C4-2B (cell line): ENCODE measurements around the gene ATF7.
A peak's percentile ranks its signal among the peaks of the same experiment; 100 is the strongest.

Source experiments
- H3K27ac ChIP-seq: fragments of 450-650 bp; 2 replicates; pipeline ENCODE4 v1.5.1; 2017
- ZFX ChIP-seq: fragments of 450-650 bp; IDR thresholded peaks from 2 replicates; pipeline ENCODE4 v1.6.1; 2017
- TF ChIP-seq, protein P1 (sequence below): fragments of 450-650 bp; conservative IDR thresholded peaks from 2 replicates; pipeline ENCODE4 v1.5.1; 2017; ENCODE audit warnings: mild to moderate bottlenecking

ATF7 gene

DNA sequence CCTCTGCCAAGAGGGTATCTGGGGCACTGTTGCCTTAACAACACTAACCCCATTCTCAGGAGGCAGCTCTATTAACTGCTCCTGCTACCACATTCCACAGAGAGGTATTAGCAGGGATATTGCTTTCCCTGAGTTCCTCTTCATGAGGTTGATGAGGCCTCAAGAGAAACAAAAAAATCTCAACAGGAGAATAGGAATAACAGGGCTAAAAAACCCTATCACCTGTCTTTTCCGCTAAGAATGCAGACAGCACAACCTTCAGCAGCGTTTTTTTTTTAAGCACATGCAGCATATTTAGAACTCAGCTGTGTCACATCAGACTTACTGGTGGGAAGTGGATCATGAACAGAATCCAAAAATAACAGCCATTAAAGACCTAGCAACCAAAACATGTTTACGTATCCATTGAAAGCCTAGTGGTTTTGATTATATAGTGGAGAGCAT is 29.2 kb downstream of the ATF7 start:
- TF ChIP-seq ZFX: no peak
- TF ChIP-seq, protein P1, sequence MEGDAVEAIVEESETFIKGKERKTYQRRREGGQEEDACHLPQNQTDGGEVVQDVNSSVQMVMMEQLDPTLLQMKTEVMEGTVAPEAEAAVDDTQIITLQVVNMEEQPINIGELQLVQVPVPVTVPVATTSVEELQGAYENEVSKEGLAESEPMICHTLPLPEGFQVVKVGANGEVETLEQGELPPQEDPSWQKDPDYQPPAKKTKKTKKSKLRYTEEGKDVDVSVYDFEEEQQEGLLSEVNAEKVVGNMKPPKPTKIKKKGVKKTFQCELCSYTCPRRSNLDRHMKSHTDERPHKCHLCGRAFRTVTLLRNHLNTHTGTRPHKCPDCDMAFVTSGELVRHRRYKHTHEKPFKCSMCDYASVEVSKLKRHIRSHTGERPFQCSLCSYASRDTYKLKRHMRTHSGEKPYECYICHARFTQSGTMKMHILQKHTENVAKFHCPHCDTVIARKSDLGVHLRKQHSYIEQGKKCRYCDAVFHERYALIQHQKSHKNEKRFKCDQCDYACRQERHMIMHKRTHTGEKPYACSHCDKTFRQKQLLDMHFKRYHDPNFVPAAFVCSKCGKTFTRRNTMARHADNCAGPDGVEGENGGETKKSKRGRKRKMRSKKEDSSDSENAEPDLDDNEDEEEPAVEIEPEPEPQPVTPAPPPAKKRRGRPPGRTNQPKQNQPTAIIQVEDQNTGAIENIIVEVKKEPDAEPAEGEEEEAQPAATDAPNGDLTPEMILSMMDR: no peak
- H3K27ac ChIP-seq: no peak overlapping the region

DNA sequence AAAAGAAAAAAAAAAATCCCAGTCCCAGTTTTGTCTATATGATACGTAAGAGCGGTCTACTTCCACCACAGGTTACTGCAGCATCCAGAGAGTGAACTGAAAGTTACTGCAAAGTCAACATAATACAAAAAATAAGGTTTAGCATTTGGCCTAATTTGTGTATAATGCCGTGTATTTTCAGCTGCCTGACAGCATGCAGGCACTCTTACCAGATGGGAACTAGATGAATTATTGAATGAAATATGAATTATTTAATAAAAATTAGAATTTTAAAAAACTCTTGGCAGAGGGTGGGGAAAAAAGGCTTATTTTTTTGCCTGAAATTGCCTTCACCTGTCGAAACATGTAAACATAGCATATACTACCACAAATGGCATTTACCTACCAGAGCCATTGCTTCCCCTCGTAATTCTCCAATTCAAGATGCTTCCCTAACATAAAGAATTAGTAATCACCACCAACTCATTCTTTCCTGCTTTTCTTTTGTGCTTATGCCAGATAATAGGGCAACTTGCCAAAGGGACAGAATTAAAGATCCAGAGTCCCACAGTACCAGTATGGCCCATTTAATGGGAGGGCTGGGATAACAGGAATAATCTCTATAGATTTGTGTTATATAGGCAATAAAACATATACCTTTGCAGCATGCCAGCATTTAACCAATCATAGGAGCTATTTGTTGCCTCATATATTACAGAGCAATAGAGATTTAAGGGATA is 31.1 kb downstream of the ATF7 start:
- TF ChIP-seq, protein P1: no peak
- TF ChIP-seq ZFX: no peak
- no peak overlapping the region for H3K27ac ChIP-seq

DNA sequence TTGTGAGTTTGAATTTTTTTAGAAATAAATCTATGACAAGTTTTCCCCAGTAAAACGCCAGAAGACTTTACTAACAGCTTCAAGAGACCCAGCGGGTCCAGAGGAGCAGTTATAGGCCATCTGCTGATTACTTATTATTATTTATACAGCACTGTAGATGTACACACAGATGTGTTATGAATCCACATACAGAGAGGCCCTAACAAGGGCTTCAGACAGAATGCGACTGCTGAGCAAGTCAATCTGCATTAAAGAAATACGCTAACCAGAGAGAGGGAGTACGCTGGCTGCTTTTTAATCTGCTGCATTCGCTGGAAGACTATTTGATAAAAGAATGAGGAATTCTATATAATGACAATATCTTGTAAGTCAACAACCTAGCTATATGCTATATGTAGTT is 32.5 kb downstream of the ATF7 start:
- TF ChIP-seq, protein P1: no peak
- TF ChIP-seq ZFX: no peak
- H3K27ac ChIP-seq: no peak overlapping the region

DNA sequence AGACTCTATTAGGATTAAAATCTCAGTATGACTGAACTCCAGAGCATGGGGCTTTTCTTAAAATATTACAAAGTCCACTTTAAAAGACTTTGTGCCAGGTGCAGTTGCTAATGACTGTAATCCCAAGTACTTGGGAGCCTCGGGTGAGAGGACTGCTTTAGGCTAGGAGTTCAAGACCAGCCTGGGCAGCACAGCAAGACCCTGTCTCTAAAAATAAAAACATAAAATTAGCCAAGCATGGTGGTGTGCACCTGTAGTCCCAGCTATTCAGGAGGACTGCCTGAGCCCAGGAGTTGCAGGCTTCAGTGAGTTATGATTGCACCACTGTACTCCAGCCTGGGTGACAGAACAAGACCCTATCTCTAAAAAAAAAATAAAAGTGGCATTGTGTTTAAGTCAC is 33.2 kb downstream of the ATF7 start:
- TF ChIP-seq, protein P1: no peak
- no peak for TF ChIP-seq ZFX
- no peak overlapping the region for H3K27ac ChIP-seq

DNA sequence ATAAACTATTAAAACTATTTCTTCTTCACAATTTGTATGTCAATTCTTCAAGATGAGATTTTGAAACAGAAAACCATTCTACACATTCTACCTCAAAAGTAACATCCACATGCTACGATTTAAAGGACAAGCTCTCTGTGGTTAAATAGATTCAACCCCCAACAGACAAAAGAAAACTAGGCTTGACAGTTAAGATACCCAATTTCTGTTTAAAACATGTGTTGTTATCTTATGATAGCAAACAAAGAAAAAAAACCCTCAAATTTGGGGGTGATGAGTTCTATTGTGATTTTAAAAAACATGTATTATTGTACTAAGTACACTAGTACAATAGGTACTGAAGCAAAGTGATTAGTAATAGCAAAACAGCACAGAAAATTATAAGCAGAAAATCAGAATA is 33.8 kb downstream of the ATF7 start:
- TF ChIP-seq ZFX: no peak
- TF ChIP-seq, protein P1: no peak
- H3K27ac ChIP-seq: no peak overlapping the region

DNA sequence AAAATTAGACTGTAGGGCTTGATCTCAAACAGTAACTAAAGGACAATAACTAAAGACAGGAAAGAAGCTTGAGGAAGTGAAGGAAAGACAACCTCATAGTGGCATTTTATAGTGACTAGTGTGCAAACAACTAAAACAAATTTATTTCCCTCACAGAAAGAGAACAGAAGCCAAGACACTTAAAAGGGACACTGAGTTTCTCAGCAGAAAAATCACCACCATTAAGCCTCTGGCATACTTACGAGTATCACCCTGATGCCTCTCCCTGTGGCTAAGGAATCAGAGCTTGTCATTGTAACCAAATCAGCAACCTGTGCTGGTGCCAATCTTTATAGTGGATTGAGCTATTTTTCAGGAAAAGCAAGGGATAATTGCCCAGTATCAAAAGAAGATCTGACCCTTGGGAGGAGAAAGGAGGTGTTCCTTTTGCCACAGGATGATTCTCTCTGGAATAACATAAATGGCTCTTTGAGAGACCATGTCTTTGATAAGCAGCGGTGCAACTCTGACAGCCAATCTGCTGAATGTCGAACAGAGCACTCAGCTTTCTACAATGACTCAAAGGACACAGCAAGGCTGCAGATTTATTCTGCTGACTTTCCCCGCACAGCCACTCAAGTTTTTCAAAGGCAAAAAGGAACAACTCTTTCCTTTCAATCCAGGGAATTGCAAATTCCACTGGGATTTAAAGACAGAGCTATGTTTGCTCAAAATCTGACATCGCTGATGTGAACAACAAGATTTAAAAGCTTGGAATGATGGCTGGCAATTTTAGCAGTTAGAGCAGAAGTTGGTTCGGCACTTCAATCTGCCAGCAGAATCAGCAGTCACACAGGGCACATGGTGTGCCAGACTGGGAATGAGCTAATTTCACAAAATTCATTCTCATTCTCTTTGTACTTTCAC is 34.6 kb downstream of the ATF7 start:
- TF ChIP-seq, protein P1: no peak
- TF ChIP-seq ZFX: no peak
- H3K27ac ChIP-seq: peak overlapping the region; percentile 88; the same call in 1 of the 2 replicates

DNA sequence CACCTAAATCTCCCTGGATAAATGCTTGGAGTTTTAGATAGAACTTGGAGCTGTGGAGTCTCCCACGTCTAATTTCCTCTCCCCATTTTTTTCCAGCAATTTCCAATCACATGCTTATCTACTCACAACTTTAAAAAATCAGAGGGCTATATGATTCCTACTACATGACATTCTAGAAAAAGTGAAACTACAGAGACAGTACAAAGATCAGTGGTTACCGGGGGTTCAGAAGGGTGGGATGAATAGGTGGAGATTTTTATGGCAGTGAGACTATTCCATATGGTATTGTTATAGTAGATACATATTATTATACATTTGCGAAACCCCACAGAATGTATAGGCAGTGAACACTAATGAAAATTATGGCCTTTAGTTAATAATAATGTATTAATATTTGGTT is 35.5 kb downstream of the ATF7 start:
- no peak for TF ChIP-seq ZFX
- TF ChIP-seq, protein P1: no peak
- no peak overlapping the region for H3K27ac ChIP-seq
